Endodermal cell (in vitro differentiated cells): ENCODE measurements around the gene FGD4. TPM values are rescaled to one million over a fixed set of nuclear protein-coding genes. Genes with fewer than 3 reads are reported as not detected.
A peak's percentile ranks its signal among the peaks of the same experiment; 100 is the strongest.

Experiments
- DNase-seq: peaks from one replicate; pipeline ENCODE4 v3.0.0-alpha.2; 2017
- H3K27ac ChIP-seq: 2 replicates; pipeline ENCODE4 v1.5.1; 2013; ENCODE audit warnings: mild to moderate bottlenecking, low read depth, low read length, moderate library complexity
- H3K27me3 ChIP-seq: 2 replicates; pipeline ENCODE4 v1.6.1; 2013; ENCODE audit warnings: mild to moderate bottlenecking, low read length, moderate library complexity; ENCODE audit not compliant: insufficient read depth, control insufficient read depth, poor library complexity, severe bottlenecking
- H3K36me3 ChIP-seq: 2 replicates; pipeline ENCODE4 v1.7.0; 2013; ENCODE audit warnings: mild to moderate bottlenecking, low read length, moderate library complexity; ENCODE audit not compliant: control insufficient read depth, insufficient read depth
- H3K4me1 ChIP-seq: one replicate; pipeline ENCODE4 v1.7.0; 2013; ENCODE audit warnings: low read length; ENCODE audit not compliant: control insufficient read depth, insufficient read depth
- H3K4me3 ChIP-seq: 2 replicates; pipeline ENCODE4 v1.5.1; 2013; ENCODE audit warnings: mild to moderate bottlenecking, low read length, moderate library complexity
- H3K9ac ChIP-seq: 2 replicates; pipeline ENCODE4 v1.6.1; 2013; ENCODE audit warnings: mild to moderate bottlenecking, low read length, moderate library complexity; ENCODE audit not compliant: poor library complexity, severe bottlenecking; ENCODE audit errors: extremely low read depth
- H3K9me3 ChIP-seq: 2 replicates; pipeline ENCODE4 v1.6.1; 2013; ENCODE audit warnings: mild to moderate bottlenecking, low read length, moderate library complexity; ENCODE audit not compliant: control insufficient read depth
- H3K27ac Mint-ChIP-seq: 2 replicates; pipeline ENCODE4 v1.8.0; 2020; ENCODE audit warnings: mixed read lengths
- H3K27me3 Mint-ChIP-seq: 2 replicates; pipeline ENCODE4 v1.8.0; 2021; ENCODE audit warnings: mild to moderate bottlenecking, mixed read lengths; ENCODE audit not compliant: insufficient read depth
- H3K36me3 Mint-ChIP-seq: 2 replicates; pipeline ENCODE4 v1.8.0; 2020; ENCODE audit warnings: low read depth, mixed read lengths
- H3K4me1 Mint-ChIP-seq: 2 replicates; pipeline ENCODE4 v1.8.0; 2020; ENCODE audit warnings: mixed read lengths
- H3K4me3 Mint-ChIP-seq: 2 replicates; pipeline ENCODE4 v1.8.0; 2020; ENCODE audit warnings: mild to moderate bottlenecking, moderate library complexity, mixed read lengths
- H3K9me3 Mint-ChIP-seq: 2 replicates; pipeline ENCODE4 v1.8.0; 2020; ENCODE audit warnings: mild to moderate bottlenecking, mixed read lengths
- WGBS, 2 experiments: methylation state at CpG; one replicate each; pipeline versions ENCODE4 v1.1.5 to v1.1.7; 2013; ENCODE audit warnings: missing lambda C conversion rate in 2 of 2, mixed read lengths in 1 of 2; ENCODE audit not compliant: insufficient coverage in 1 of 2, insufficient read length in 1 of 2; 5-methylcytosine and 5-hydroxymethylcytosine counted together
- total RNA-seq, 2 donors: library from RNA; stranded (reverse); fragmentation: NEBNext Ultra II Directional in 1 of 2; extraction: Animal tissue kit (Norgen Biotek cat#: 25700) in 1 of 2; gene quantifications; 2 replicates in 1 of 2; 3 replicates in 1 of 2; pipeline ENCODE4 v1.2.1, GENCODE V29; 2021
- TF ChIP-seq, protein P1 (sequence below): fragments of 200-600 bp; sonication (generic); conservative IDR thresholded peaks from 2 replicates; pipeline ENCODE4 v1.5.0; 2021; ENCODE audit warnings: antibody characterized with exemption, mild to moderate bottlenecking

Gene FGD4
- total RNA-seq, 2 donors from 2014 or later, result 27.6 to 57.7 TPM

DNA sequence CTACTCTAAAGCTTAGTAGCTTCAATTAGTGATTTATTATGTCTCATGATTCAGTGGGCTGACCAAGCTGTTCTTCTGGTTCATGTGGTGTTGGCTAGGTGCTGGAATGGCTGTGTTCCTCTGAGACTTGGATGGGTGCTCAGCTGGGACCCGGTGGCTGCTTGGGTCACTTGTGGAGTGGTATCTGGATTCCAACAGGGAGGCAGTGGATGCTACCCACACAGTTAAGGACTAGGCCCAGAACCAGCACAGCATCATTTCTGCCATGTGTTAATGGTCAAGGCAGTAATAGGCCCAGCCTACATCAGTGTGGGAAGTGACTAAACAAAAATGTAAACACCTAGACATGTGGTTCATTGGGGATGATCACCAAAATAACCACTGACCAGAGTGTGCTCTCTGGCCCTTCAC lies 72.2 kb downstream of the FGD4 start:
- peaks cover 30% of the 10 kb centered on the region for H3K36me3 ChIP-seq
- H3K4me1 ChIP-seq, result no peaks in the 10 kb centered on the region
- Mint-ChIP-seq H3K9me3 (peaks cover 3% of the 10 kb centered on the region), H3K4me1 (peaks cover 4% of the 10 kb centered on the region), H3K36me3 (peaks cover 62% of the 10 kb centered on the region), H3K27ac (peak overlapping the region; percentile 74), H3K4me3 (no peak overlapping the region), H3K27me3 (no peaks in the 10 kb centered on the region)
- no peaks in the 10 kb centered on the region for H3K9me3 ChIP-seq
- TF ChIP-seq, protein P1, sequence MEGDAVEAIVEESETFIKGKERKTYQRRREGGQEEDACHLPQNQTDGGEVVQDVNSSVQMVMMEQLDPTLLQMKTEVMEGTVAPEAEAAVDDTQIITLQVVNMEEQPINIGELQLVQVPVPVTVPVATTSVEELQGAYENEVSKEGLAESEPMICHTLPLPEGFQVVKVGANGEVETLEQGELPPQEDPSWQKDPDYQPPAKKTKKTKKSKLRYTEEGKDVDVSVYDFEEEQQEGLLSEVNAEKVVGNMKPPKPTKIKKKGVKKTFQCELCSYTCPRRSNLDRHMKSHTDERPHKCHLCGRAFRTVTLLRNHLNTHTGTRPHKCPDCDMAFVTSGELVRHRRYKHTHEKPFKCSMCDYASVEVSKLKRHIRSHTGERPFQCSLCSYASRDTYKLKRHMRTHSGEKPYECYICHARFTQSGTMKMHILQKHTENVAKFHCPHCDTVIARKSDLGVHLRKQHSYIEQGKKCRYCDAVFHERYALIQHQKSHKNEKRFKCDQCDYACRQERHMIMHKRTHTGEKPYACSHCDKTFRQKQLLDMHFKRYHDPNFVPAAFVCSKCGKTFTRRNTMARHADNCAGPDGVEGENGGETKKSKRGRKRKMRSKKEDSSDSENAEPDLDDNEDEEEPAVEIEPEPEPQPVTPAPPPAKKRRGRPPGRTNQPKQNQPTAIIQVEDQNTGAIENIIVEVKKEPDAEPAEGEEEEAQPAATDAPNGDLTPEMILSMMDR, result no peak
- H3K4me3 ChIP-seq, result no peak overlapping the region
- no peaks in the 10 kb centered on the region for H3K27me3 ChIP-seq
- no peak overlapping the region for H3K9ac ChIP-seq
- H3K27ac ChIP-seq, result no peak overlapping the region
- 86% methylated on average over 1 of the region's 1 CpG; no CpG with 5 or more reads in 1 of the 2 experiments for WGBS, 2 experiments
- peak; percentile 37 for DNase-seq

DNA sequence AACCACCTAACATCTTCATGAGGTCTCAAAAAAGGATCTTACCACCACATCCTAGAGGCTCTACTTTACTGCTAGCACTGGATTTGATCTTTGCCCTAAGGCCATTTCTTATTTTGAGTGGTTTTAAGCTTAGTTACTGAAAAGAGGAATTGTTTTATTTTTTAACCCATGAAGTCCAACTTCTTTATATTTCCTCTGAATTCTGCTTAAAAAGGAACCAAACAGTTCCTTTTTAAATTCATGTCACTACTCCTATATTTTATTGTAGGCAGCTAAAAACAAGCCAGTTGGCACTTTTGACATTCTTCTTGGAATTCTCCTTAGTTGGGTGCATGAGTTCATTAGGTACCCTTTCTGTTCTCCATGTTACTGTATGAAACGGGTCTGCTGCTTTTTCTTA lies 76.4 kb downstream of the FGD4 start:
- no peak overlapping the region for H3K27ac ChIP-seq
- Mint-ChIP-seq H3K27ac (no peak overlapping the region), H3K9me3 (peaks cover 3% of the 10 kb centered on the region), H3K27me3 (no peaks in the 10 kb centered on the region), H3K4me3 (no peak overlapping the region), H3K36me3 (peaks cover 70% of the 10 kb centered on the region), H3K4me1 (peaks cover 7% of the 10 kb centered on the region)
- WGBS, 2 experiments, result 80 to 100% methylated on average over 1 of the region's 1 CpG
- no peak for DNase-seq
- H3K9me3 ChIP-seq, result no peaks in the 10 kb centered on the region
- H3K4me3 ChIP-seq, result no peak overlapping the region
- TF ChIP-seq, protein P1, result no peak
- no peak overlapping the region for H3K9ac ChIP-seq
- H3K4me1 ChIP-seq, result no peaks in the 10 kb centered on the region
- H3K36me3 ChIP-seq, result peaks cover 47% of the 10 kb centered on the region
- no peaks in the 10 kb centered on the region for H3K27me3 ChIP-seq

DNA sequence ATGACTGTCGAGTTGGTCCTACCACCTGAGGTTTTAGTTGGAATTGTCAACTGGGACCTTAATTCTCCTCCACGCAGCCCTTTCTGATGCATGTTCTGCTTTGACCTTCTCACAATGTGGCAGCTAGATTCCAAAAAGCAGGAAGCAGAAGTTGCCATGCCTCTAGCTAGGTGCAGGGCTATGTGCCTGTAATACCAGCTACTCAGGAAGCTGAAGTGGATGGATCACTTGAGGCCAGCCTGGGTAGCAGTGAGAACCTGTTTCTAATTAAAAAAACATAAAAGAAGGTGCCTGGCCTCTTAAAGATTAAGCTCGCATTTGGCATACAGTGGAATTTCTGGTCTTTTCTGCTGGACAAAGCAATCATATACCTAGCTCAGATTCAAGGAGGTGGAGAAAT lies 77.1 kb downstream of the FGD4 start:
- H3K36me3 Mint-ChIP-seq, result peaks cover 68% of the 10 kb centered on the region
- Histone ChIP-seq H3K4me1 (no peaks in the 10 kb centered on the region), H3K4me3 (no peak overlapping the region), H3K9me3 (no peaks in the 10 kb centered on the region), H3K36me3 (peaks cover 51% of the 10 kb centered on the region), H3K9ac (no peak overlapping the region), H3K27ac (no peak overlapping the region), H3K27me3 (no peaks in the 10 kb centered on the region)
- peaks cover 7% of the 10 kb centered on the region for H3K4me1 Mint-ChIP-seq
- peaks cover 3% of the 10 kb centered on the region for H3K9me3 Mint-ChIP-seq
- TF ChIP-seq, protein P1, result no peak
- WGBS, 2 experiments, result 96 to 97% methylated on average over 3 of the region's 3 CpGs
- H3K4me3 Mint-ChIP-seq, result no peak overlapping the region
- no peak overlapping the region for H3K27ac Mint-ChIP-seq
- no peak for DNase-seq
- H3K27me3 Mint-ChIP-seq, result no peaks in the 10 kb centered on the region
